HL-60 (cell line): ENCODE measurements around the gene ZNF785.
A peak's percentile ranks its signal among the peaks of the same experiment; 100 is the strongest.

Experiments used
- DNase-seq, 2 experiments: peaks; one replicate each; pipeline ENCODE4 v3.0.0-alpha.2; 2010 to 2020; ENCODE audit warnings: low read depth in 1 of 2, low spot score in 1 of 2
- H3K27ac ChIP-seq: fragments of 250-450 bp; sonication (Bioruptor Pico); replicated peaks from 2 replicates; pipeline ENCODE4 v1.5.1; 2020; ENCODE audit warnings: mild to moderate bottlenecking, moderate library complexity
- H3K27me3 ChIP-seq: fragments of 250-450 bp; sonication (Bioruptor Pico); 2 replicates; pipeline ENCODE4 v1.5.1; 2021; ENCODE audit warnings: mild to moderate bottlenecking, moderate library complexity; ENCODE audit not compliant: insufficient read depth, poor library complexity, severe bottlenecking
- H3K4me3 ChIP-seq: replicated peaks from 2 replicates; pipeline ENCODE4 v1.5.1; 2011; ENCODE audit warnings: mild to moderate bottlenecking, control low read depth, low read length; ENCODE audit not compliant: insufficient read depth
- CTCF ChIP-seq: IDR thresholded peaks from one replicate; pipeline ENCODE4 v1.5.1; 2011; ENCODE audit warnings: low read length, control low read depth, inconsistent platforms; ENCODE audit not compliant: insufficient read depth
- GABPA ChIP-seq: IDR thresholded peaks from 2 replicates; pipeline ENCODE4 v1.6.1; 2012; ENCODE audit warnings: low read depth
- POLR2AphosphoS5 ChIP-seq: IDR thresholded peaks from 2 replicates; pipeline ENCODE4 v1.6.1; 2012; ENCODE audit warnings: low read depth
- REST ChIP-seq: IDR thresholded peaks from 2 replicates; pipeline ENCODE4 v1.6.1; 2012; ENCODE audit warnings: low read depth; ENCODE audit not compliant: insufficient replicate concordance
- SPI1 ChIP-seq: IDR thresholded peaks from 2 replicates; pipeline ENCODE4 v1.6.1; 2012; ENCODE audit warnings: low read depth, mild to moderate bottlenecking, borderline replicate concordance

Gene ZNF785

GRCh38 chr16:30603945-30604315 is 18.4 kb upstream of the ZNF785 start:
- H3K4me3 ChIP-seq = no peak overlapping the region
- H3K27me3 ChIP-seq = no peaks in the 10 kb centered on the region
- DNase-seq = no peak
- no peak for TF ChIP-seq POLR2AphosphoS5
- TF ChIP-seq CTCF = no peak
- TF ChIP-seq SPI1 = no peak
- TF ChIP-seq REST = no peak
- TF ChIP-seq GABPA = no peak
- H3K27ac ChIP-seq = peak overlapping the region; percentile 75

- no peak overlapping the region for H3K27ac ChIP-seq
- TF ChIP-seq SPI1 = peak; percentile 42; the same call in 1 of the 2 replicates
- TF ChIP-seq CTCF = no peak
- H3K27me3 ChIP-seq = no peaks in the 10 kb centered on the region
- peak in 1 of 2 experiments; percentile 12 for DNase-seq
- no peak overlapping the region for H3K4me3 ChIP-seq
These were observed 17.2 kb upstream of the ZNF785 start for GRCh38 chr16:30602616-30603277.

- Histone ChIP-seq H3K4me3 (no peak overlapping the region), H3K27me3 (no peaks in the 10 kb centered on the region), H3K27ac (no peak overlapping the region)
- TF ChIP-seq SPI1 (peak; percentile 10; the same call in 1 of the 2 replicates), GABPA (no peak)
- DNase-seq = peak in 1 of 2 experiments; percentile 49
These were observed 16.5 kb upstream of the ZNF785 start for GRCh38 chr16:30601966-30602365.

GRCh38 chr16:30600929-30601328 is 15.4 kb upstream of the ZNF785 start:
- H3K27me3 ChIP-seq = no peaks in the 10 kb centered on the region
- no peak overlapping the region for H3K4me3 ChIP-seq
- no peak for TF ChIP-seq POLR2AphosphoS5
- no peak for TF ChIP-seq CTCF
- no peak for TF ChIP-seq SPI1
- TF ChIP-seq GABPA = no peak
- TF ChIP-seq REST = no peak
- DNase-seq = no peak
- no peak overlapping the region for H3K27ac ChIP-seq
